ENCODE results near the gene BCCIP.

The BCCIP gene

GRCh38 chr10:125840406-125840805 is 17.1 kb downstream of the BCCIP start:
- TF ChIP-seq Cebpa-rat (IDR thresholded peaks at IDR 0.05) = no peak
- Histone ChIP-seq H4K20me1 (peaks cover 24% of the 10 kb centered on the region), H3K4me3 (no peak overlapping the region), H3K9me3 (no peaks in the 10 kb centered on the region), H3K9ac (no peak overlapping the region), H3K27me3 (no peaks in the 10 kb centered on the region), H3K27ac (no peak overlapping the region), H3K4me1 (peaks cover 18% of the 10 kb centered on the region), H3K36me3 (peaks cover 92% of the 10 kb centered on the region), H3K4me2 (no peak overlapping the region)

GRCh38 chr10:125840955-125841354 is 17.6 kb downstream of the BCCIP start:
- no peaks in the 10 kb centered on the region for H3K9me3 ChIP-seq
- H3K27me3 ChIP-seq = no peaks in the 10 kb centered on the region
- TF ChIP-seq Cebpa-rat (IDR thresholded peaks at IDR 0.05) = no peak
- H3K4me2 ChIP-seq = no peak overlapping the region
- H3K4me1 ChIP-seq = peaks cover 18% of the 10 kb centered on the region
- peaks cover 27% of the 10 kb centered on the region for H4K20me1 ChIP-seq
- H3K36me3 ChIP-seq = peaks cover 92% of the 10 kb centered on the region
- H3K4me3 ChIP-seq = no peak overlapping the region
- H3K9ac ChIP-seq = no peak overlapping the region
- no peak overlapping the region for H3K27ac ChIP-seq

- Histone ChIP-seq H3K9me3 (no peaks in the 10 kb centered on the region), H3K4me1 (peaks cover 18% of the 10 kb centered on the region), H3K4me2 (no peak overlapping the region), H3K27ac (no peak overlapping the region), H3K4me3 (no peak overlapping the region), H3K27me3 (no peaks in the 10 kb centered on the region), H3K36me3 (peaks cover 89% of the 10 kb centered on the region), H3K9ac (no peak overlapping the region), H4K20me1 (peaks cover 13% of the 10 kb centered on the region)
- TF ChIP-seq Cebpa-rat (IDR thresholded peaks at IDR 0.05) = no peak
Observed at GRCh38 chr10:125843603-125844329, 20.4 kb downstream of the BCCIP start.

GRCh38 chr10:125844751-125845221 is 21.4 kb downstream of the BCCIP start:
- no peaks in the 10 kb centered on the region for H3K9me3 ChIP-seq
- peaks cover 13% of the 10 kb centered on the region for H4K20me1 ChIP-seq
- no peak overlapping the region for H3K4me3 ChIP-seq
- TF ChIP-seq Cebpa-rat (IDR thresholded peaks at IDR 0.05) = no peak
- H3K4me2 ChIP-seq = peak overlapping the region; percentile 21; the same call in 1 of the 2 replicates
- no peak overlapping the region for H3K27ac ChIP-seq
- peaks cover 18% of the 10 kb centered on the region for H3K4me1 ChIP-seq
- H3K9ac ChIP-seq = no peak overlapping the region
- H3K36me3 ChIP-seq = peaks cover 89% of the 10 kb centered on the region
- H3K27me3 ChIP-seq = no peaks in the 10 kb centered on the region

GRCh38 chr10:125845617-125846016 is 22.3 kb downstream of the BCCIP start:
- TF ChIP-seq Cebpa-rat (IDR thresholded peaks at IDR 0.05) = no peak
- Histone ChIP-seq H3K27ac (no peak overlapping the region), H3K4me1 (peaks cover 18% of the 10 kb centered on the region), H3K9me3 (no peaks in the 10 kb centered on the region), H3K27me3 (no peaks in the 10 kb centered on the region), H3K4me2 (no peak overlapping the region), H3K36me3 (peaks cover 88% of the 10 kb centered on the region), H4K20me1 (peaks cover 13% of the 10 kb centered on the region), H3K9ac (no peak overlapping the region), H3K4me3 (no peak overlapping the region)

GRCh38 chr10:125846894-125847293 is 23.5 kb downstream of the BCCIP start:
- no peak for TF ChIP-seq Cebpa-rat (IDR thresholded peaks at IDR 0.05)
- Histone ChIP-seq H3K36me3 (peaks cover 88% of the 10 kb centered on the region), H3K4me3 (no peak overlapping the region), H3K27me3 (no peaks in the 10 kb centered on the region), H3K27ac (no peak overlapping the region), H4K20me1 (peaks cover 13% of the 10 kb centered on the region), H3K4me2 (no peak overlapping the region), H3K9me3 (no peaks in the 10 kb centered on the region), H3K4me1 (peaks cover 18% of the 10 kb centered on the region), H3K9ac (no peak overlapping the region)

GRCh38 chr10:125848371-125848770 is 25.0 kb downstream of the BCCIP start:
- Histone ChIP-seq H3K36me3 (peaks cover 86% of the 10 kb centered on the region), H3K9ac (no peak overlapping the region), H3K4me2 (no peak overlapping the region), H4K20me1 (peaks cover 13% of the 10 kb centered on the region), H3K4me3 (no peak overlapping the region), H3K27ac (no peak overlapping the region), H3K4me1 (peaks cover 18% of the 10 kb centered on the region), H3K27me3 (no peaks in the 10 kb centered on the region), H3K9me3 (no peaks in the 10 kb centered on the region)
- no peak for TF ChIP-seq Cebpa-rat (IDR thresholded peaks at IDR 0.05)

GRCh38 chr10:125848857-125849256 is 25.5 kb downstream of the BCCIP start:
- no peak overlapping the region for H3K27ac ChIP-seq
- no peaks in the 10 kb centered on the region for H3K27me3 ChIP-seq
- H3K36me3 ChIP-seq = peaks cover 82% of the 10 kb centered on the region
- H3K4me3 ChIP-seq = no peak overlapping the region
- peaks cover 14% of the 10 kb centered on the region for H3K4me1 ChIP-seq
- H4K20me1 ChIP-seq = peaks cover 13% of the 10 kb centered on the region
- no peak overlapping the region for H3K9ac ChIP-seq
- H3K9me3 ChIP-seq = no peaks in the 10 kb centered on the region
- no peak for TF ChIP-seq Cebpa-rat (IDR thresholded peaks at IDR 0.05)
- no peak overlapping the region for H3K4me2 ChIP-seq

GRCh38 chr10:125849448-125849847 is 26.1 kb downstream of the BCCIP start:
- H3K27ac ChIP-seq = no peak overlapping the region
- H3K4me2 ChIP-seq = no peak overlapping the region
- H3K9me3 ChIP-seq = no peaks in the 10 kb centered on the region
- peaks cover 13% of the 10 kb centered on the region for H4K20me1 ChIP-seq
- no peak overlapping the region for H3K4me3 ChIP-seq
- H3K4me1 ChIP-seq = peaks cover 8% of the 10 kb centered on the region
- no peak overlapping the region for H3K9ac ChIP-seq
- TF ChIP-seq Cebpa-rat (IDR thresholded peaks at IDR 0.05) = no peak
- H3K27me3 ChIP-seq = no peaks in the 10 kb centered on the region
- peaks cover 83% of the 10 kb centered on the region for H3K36me3 ChIP-seq

GRCh38 chr10:125850766-125851731 is 27.7 kb downstream of the BCCIP start:
- Histone ChIP-seq H3K4me2 (no peak overlapping the region), H3K27me3 (no peaks in the 10 kb centered on the region), H3K36me3 (peaks cover 75% of the 10 kb centered on the region), H3K9me3 (no peaks in the 10 kb centered on the region), H3K4me1 (no peaks in the 10 kb centered on the region), H4K20me1 (no peaks in the 10 kb centered on the region), H3K4me3 (no peak overlapping the region), H3K27ac (no peak overlapping the region), H3K9ac (no peak overlapping the region)
- no peak for TF ChIP-seq Cebpa-rat (IDR thresholded peaks at IDR 0.05)

Data from BLaER1 (cell line).